Endothelial cell of umbilical vein (primary cell): Measurements from ENCODE around the gene BPIFA3. TPM values are rescaled to one million over a fixed set of nuclear protein-coding genes. Genes with fewer than 3 reads are reported as not detected.

Source experiments
- BruUV-seq: library from RNA; stranded (reverse); fragments of 400-500 nt; replicated peaks from 2 replicates; lab custom pipeline; 2021; lab: Mats Ljungman, UMichigan
- CTCF ChIA-PET: fragments of 300-600, 350-600 bp; sonication (Branson Sonifier 250); formaldehyde crosslinking; loops from one replicate; lab custom pipeline; 2021; ENCODE audit warnings: antibody characterized with exemption, inconsistent platforms; lab: Charles Lee
- POLR2A ChIA-PET: fragments of 300-600, 350-600 bp; sonication (Branson Sonifier 250); formaldehyde crosslinking; loops from one replicate; lab custom pipeline; 2021; ENCODE audit warnings: antibody characterized with exemption, inconsistent platforms; lab: Charles Lee
- DNase-seq: peaks from one replicate; pipeline ENCODE4 v3.0.0-alpha.2; 2011; ENCODE audit warnings: low read depth, low spot score
- FAIRE-seq: peaks from 2 replicates; lab custom pipeline; 2011; peaks lifted over from hg19 to GRCh38; lab: Jason Lieb, UNC
- H2AFZ ChIP-seq: 2 replicates; pipeline ENCODE4 v1.6.0; 2012; ENCODE audit warnings: low read depth, low read length, control low read depth, inconsistent platforms
- H3K27ac ChIP-seq: 2 replicates; pipeline ENCODE4 v1.5.1; 2011; ENCODE audit warnings: low read depth, mild to moderate bottlenecking, control low read depth, low read length, moderate library complexity; ENCODE audit not compliant: insufficient read depth
- H3K27me3 ChIP-seq, 2 experiments: 2 replicates each; pipeline versions ENCODE4 v1.6.0 to v1.6.1; 2011; ENCODE audit warnings: low read length in 2 of 2, mixed read lengths in 1 of 2; ENCODE audit not compliant: control insufficient read depth in 2 of 2, insufficient read depth in 2 of 2
- H3K36me3 ChIP-seq, 2 experiments: 2 replicates in 1 of 2; 3 replicates in 1 of 2; pipeline ENCODE4 v1.5.1; 2011; ENCODE audit warnings: low read length in 2 of 2, mild to moderate bottlenecking in 1 of 2, moderate library complexity in 1 of 2; ENCODE audit not compliant: control insufficient read depth in 2 of 2, insufficient read depth in 2 of 2; ENCODE audit errors: extremely low read depth in 1 of 2
- H3K4me1 ChIP-seq: 3 replicates; pipeline ENCODE4 v1.5.1; 2011; ENCODE audit warnings: mild to moderate bottlenecking, low read length; ENCODE audit not compliant: control insufficient read depth, insufficient read depth; ENCODE audit errors: extremely low read depth
- H3K4me2 ChIP-seq: 2 replicates; pipeline ENCODE4 v1.6.1; 2011; ENCODE audit warnings: low read length, control low read depth, mixed read lengths; ENCODE audit not compliant: insufficient read depth
- H3K4me3 ChIP-seq, 3 experiments: fragments of 200-600 bp in 1 of 3; sonication (generic), shearing (Covaris generic) in 1 of 3; replicated peaks in 1 of 3; 2 replicates each; pipeline ENCODE4 v1.5.1; 2011 to 2016; ENCODE audit warnings: control low read depth in 3 of 3, low read length in 3 of 3, mild to moderate bottlenecking in 2 of 3, inconsistent platforms in 1 of 3, low read depth in 1 of 3, moderate library complexity in 1 of 3; ENCODE audit not compliant: insufficient read depth in 1 of 3
- H3K79me2 ChIP-seq: 2 replicates; pipeline ENCODE4 v1.6.0; 2012; ENCODE audit warnings: low read length, inconsistent platforms; ENCODE audit not compliant: control insufficient read depth, insufficient read depth
- H3K9ac ChIP-seq: replicated peaks from 2 replicates; pipeline ENCODE3; 2011; ENCODE audit warnings: low read length, control low read depth; ENCODE audit not compliant: insufficient read depth; ENCODE audit errors: extremely low read depth
- H3K9me1 ChIP-seq: replicated peaks from 3 replicates; pipeline ENCODE4 v1.6.0; 2011; ENCODE audit warnings: mild to moderate bottlenecking, low read length; ENCODE audit not compliant: control insufficient read depth, insufficient read depth; ENCODE audit errors: extremely low read depth
- H3K9me3 ChIP-seq: replicated peaks from 2 replicates; pipeline ENCODE4 v1.5.1; 2012; ENCODE audit warnings: low read length, inconsistent platforms; ENCODE audit not compliant: control insufficient read depth, insufficient read depth
- H4K20me1 ChIP-seq: replicated peaks from 2 replicates; pipeline ENCODE3; 2011; ENCODE audit warnings: mild to moderate bottlenecking, low read length; ENCODE audit not compliant: control insufficient read depth, insufficient read depth; ENCODE audit errors: extremely low read depth
- CTCF ChIP-seq, 2 donors: IDR thresholded peaks; 1 replicate in 1 of 2; 2 replicates in 1 of 2; pipeline ENCODE4 v1.5.1; 2011; ENCODE audit warnings: low read length in 2 of 2, mild to moderate bottlenecking in 2 of 2, moderate library complexity in 2 of 2, control low read depth in 1 of 2, inconsistent platforms in 1 of 2, low read depth in 1 of 2; ENCODE audit not compliant: insufficient read depth in 1 of 2; ENCODE audit errors: extremely low read depth in 1 of 2
- EZH2 ChIP-seq: IDR thresholded peaks from 2 replicates; pipeline ENCODE4 v1.6.1; 2012; ENCODE audit warnings: borderline replicate concordance, low read depth, mild to moderate bottlenecking, moderate library complexity, low read length, inconsistent platforms; ENCODE audit not compliant: severe bottlenecking
- FOS ChIP-seq: IDR thresholded peaks from 2 replicates; pipeline ENCODE4 v1.6.1; 2011; ENCODE audit warnings: mild to moderate bottlenecking, low read length, moderate library complexity, borderline replicate concordance; ENCODE audit not compliant: insufficient read depth
- GATA2 ChIP-seq: IDR thresholded peaks from 2 replicates; pipeline ENCODE4 v1.7.0; 2011; ENCODE audit warnings: low read depth, mild to moderate bottlenecking, moderate library complexity, mixed read lengths, low read length; ENCODE audit not compliant: insufficient read length, insufficient read depth
- JUN ChIP-seq: IDR thresholded peaks from 2 replicates; pipeline ENCODE4 v1.6.1; 2011; ENCODE audit warnings: borderline replicate concordance, low read depth; ENCODE audit not compliant: insufficient read length, insufficient read depth
- MAX ChIP-seq: IDR thresholded peaks from 2 replicates; pipeline ENCODE4 v1.6.1; 2011; ENCODE audit not compliant: insufficient read depth, insufficient read length
- MYC ChIP-seq: IDR thresholded peaks from one replicate; pipeline ENCODE4 v1.6.1; 2011; ENCODE audit warnings: mild to moderate bottlenecking, low read depth, low read length
- POLR2A ChIP-seq: IDR thresholded peaks from 2 replicates; pipeline ENCODE4 v1.6.1; 2012; ENCODE audit warnings: low read depth, mild to moderate bottlenecking, control low read depth, low read length
- POLR2AphosphoS5 ChIP-seq: IDR thresholded peaks from 2 replicates; pipeline ENCODE4 v1.6.1; 2012; ENCODE audit warnings: low read depth, mild to moderate bottlenecking, control low read depth, low read length, moderate library complexity; ENCODE audit not compliant: insufficient read depth
- dilution Hi-C: fragments of 300-500 bp; cut with MboI; formaldehyde crosslinking; loops from one replicate; pipeline ENCODE4 v1.15.0; 2019; ENCODE audit warnings: low sequenced_read_pairs; ENCODE audit not compliant: extremely low pct_ligation_motif_present
- intact Hi-C: fragments of 100-400 bp; cut with micrococcal nuclease; formaldehyde crosslinking; loops from one replicate; pipeline ENCODE4 v1.10.0; 2022
- polyA plus RNA-seq, 4 experiments: library from polyadenylated mRNA; depleted of rRNA in 3 of 4; stranded (reverse) in 3 of 4; unstranded in 1 of 4; fragments of >200 nt; gene quantifications; 2 replicates each; pipeline versions ENCODE4 v1.2.1 to v1.2.3, GENCODE V29; 2011 to 2012; ENCODE audit warnings: missing spikeins in 1 of 4
- total RNA-seq: library from RNA; stranded (reverse); gene quantifications from 2 replicates; pipeline ENCODE4 v1.2.3, GENCODE V29; 2021

Gene BPIFA3
- total and polyA plus RNA-seq, 2 donors (not counting 3 experiments of a cell fraction or from before 2014, with no cell fraction given): not detected

GRCh38 chr20:33199026-33199425, 18.1 kb upstream of the BPIFA3 start:
- H3K4me2 ChIP-seq: no peak overlapping the region
- no peak overlapping the region for H3K4me3 ChIP-seq
- FAIRE-seq (no peak), DNase-seq (no peak)
- H2AFZ ChIP-seq: no peak overlapping the region
- no peaks in the 10 kb centered on the region for H4K20me1 ChIP-seq
- H3K9me3 ChIP-seq: no peaks in the 10 kb centered on the region
- ChIA-PET POLR2A (no interaction called here), CTCF (interaction anchor here (0.5 kb wide), 1 partner anchor 167 kb away, joined by 3 read pairs; no protein-coding TSS in a partner anchor)
- no peak overlapping the region for H3K27ac ChIP-seq
- H3K4me1 ChIP-seq: no peaks in the 10 kb centered on the region
- TF ChIP-seq JUN (no peak), FOS (no peak), EZH2 (no peak), CTCF (IDR thresholded peaks at IDR 0.05; ENCODE audit: extremely low read depth in 1 of 2, insufficient read depth in 1 of 2, low read depth in 1 of 2, low read length in 2 of 2) (no peak), MAX (no peak), POLR2AphosphoS5 (no peak), POLR2A (no peak), MYC (no peak), GATA2 (no peak)
- no peaks in the 10 kb centered on the region for H3K36me3 ChIP-seq
- no peaks in the 10 kb centered on the region for H3K27me3 ChIP-seq
- no peaks in the 10 kb centered on the region for H3K9me1 ChIP-seq
- intact Hi-C loops (no loop called here), dilution Hi-C loops (no loop called here)
- H3K79me2 ChIP-seq: no peaks in the 10 kb centered on the region
- no TSS peak for BruUV-seq
- H3K9ac ChIP-seq: no peak overlapping the region
